BJ (cell line): ENCODE data around the gene RDH16. TPM values are rescaled to one million over a fixed set of nuclear protein-coding genes. Genes with fewer than 3 reads are reported as not detected.
A peak's percentile ranks its signal among the peaks of the same experiment; 100 is the strongest.

Experiments
- CTCF ChIA-PET: fragments of 350-600 bp; formaldehyde crosslinking; extraction: SDS; loops from one replicate; lab custom pipeline; 2021; ENCODE audit warnings: antibody characterized with exemption, inconsistent platforms; lab: Yijun Ruan, JAX
- POLR2A ChIA-PET: fragments of 300-600 bp; sonication (Branson Sonifier 250); formaldehyde crosslinking; extraction: SDS; loops from one replicate; lab custom pipeline; 2021; ENCODE audit warnings: antibody characterized with exemption; lab: Charles Lee
- DNase-seq: peaks from one replicate; pipeline ENCODE4 v3.0.0-alpha.2; 2011; ENCODE audit warnings: low read depth
- H3K27me3 ChIP-seq: 2 replicates; pipeline ENCODE4 v1.6.0; 2011; ENCODE audit warnings: low read length; ENCODE audit not compliant: control insufficient read depth, insufficient read depth
- H3K36me3 ChIP-seq: 2 replicates; pipeline ENCODE4 v1.5.1; 2011; ENCODE audit warnings: low read length; ENCODE audit not compliant: control insufficient read depth, insufficient read depth
- H3K4me3 ChIP-seq: 2 replicates; pipeline ENCODE4 v1.5.1; 2011; ENCODE audit warnings: low read depth, mild to moderate bottlenecking, control low read depth, low read length
- CTCF ChIP-seq: IDR thresholded peaks from 2 replicates; pipeline ENCODE4 v1.5.1; 2011; ENCODE audit warnings: low read depth, mild to moderate bottlenecking, control low read depth, inconsistent platforms, low read length, moderate library complexity; ENCODE audit not compliant: insufficient read depth
- polyA plus RNA-seq: library from polyadenylated mRNA; depleted of rRNA; stranded (reverse); fragments of >200 nt; gene quantifications from 2 replicates; pipeline ENCODE4 v1.2.3, GENCODE V29; 2011

RDH16 gene
- polyA plus RNA-seq, 1 experiment = 0.07 TPM

- DNase-seq = no peak
- Histone ChIP-seq H3K27me3 (no peaks in the 10 kb centered on the region), H3K36me3 (no peaks in the 10 kb centered on the region), H3K4me3 (no peak overlapping the region)
- POLR2A ChIA-PET = no interaction called here
- CTCF ChIA-PET = interaction anchor here (0.7 to 4.4 kb wide), 2 partner anchors 11 to 47 kb away, joined by 3 to 17 read pairs; partner anchors contain the start of gene ZBTB39
- no peak for TF ChIP-seq CTCF
These were observed 35.9 kb upstream of the RDH16 start for GRCh38 chr12:56993346-56993745.

- POLR2A ChIA-PET = no interaction called here
- no peaks in the 10 kb centered on the region for H3K27me3 ChIP-seq
- H3K4me3 ChIP-seq = no peak overlapping the region
- CTCF ChIA-PET = interaction anchor here (1.4 to 4.4 kb wide), 5 partner anchors 10 to 234 kb away, joined by 6 to 17 read pairs (median 11); partner anchors contain the start of genes HSD17B6 and ZBTB39
- no peaks in the 10 kb centered on the region for H3K36me3 ChIP-seq
- no peak for TF ChIP-seq CTCF
- no peak for DNase-seq
These were observed 34.2 kb upstream of the RDH16 start for GRCh38 chr12:56991319-56992246.

DNA sequence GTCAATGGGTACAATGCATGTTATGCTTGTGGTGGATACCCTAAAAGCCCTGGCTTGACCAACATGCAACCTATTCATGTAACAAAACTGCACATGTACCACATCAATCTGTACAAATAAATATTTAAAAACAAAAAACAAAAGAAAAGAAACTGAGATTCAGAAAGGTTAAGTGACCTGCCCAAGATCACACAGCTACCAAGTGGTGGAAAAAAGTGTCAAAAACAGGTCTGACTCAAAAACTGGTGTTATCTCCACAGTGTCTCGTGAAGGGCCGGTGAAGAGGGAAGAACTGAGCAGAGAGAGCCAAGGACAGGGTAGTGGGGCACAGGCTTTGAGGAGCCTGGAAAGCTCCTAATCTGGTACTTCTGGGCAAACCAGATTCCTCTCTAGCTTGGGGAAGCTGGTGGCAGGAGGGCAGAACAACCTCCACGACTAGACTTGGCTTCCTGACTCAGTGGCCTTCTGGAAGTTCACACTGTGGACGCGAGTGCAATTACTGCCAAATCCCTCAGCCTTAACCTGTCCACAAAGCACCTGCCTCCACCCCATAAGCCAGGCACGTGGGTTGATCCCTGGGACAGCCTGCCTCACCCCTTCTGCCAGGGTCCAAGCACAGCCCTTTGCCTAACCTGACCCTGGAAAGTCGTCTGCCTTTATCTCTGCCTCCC is 33.4 kb upstream of the RDH16 start:
- Histone ChIP-seq H3K4me3 (no peak overlapping the region), H3K27me3 (no peaks in the 10 kb centered on the region), H3K36me3 (no peaks in the 10 kb centered on the region)
- ChIA-PET CTCF (interaction anchor here (1.4 to 4.4 kb wide), 5 partner anchors 11 to 233 kb away, joined by 6 to 17 read pairs (median 11); partner anchors contain the start of genes HSD17B6 and ZBTB39), POLR2A (no interaction called here)
- no peak for TF ChIP-seq CTCF
- no peak for DNase-seq

- ChIA-PET CTCF (interaction anchor here (2.0 to 4.9 kb wide), 4 partner anchors 9 to 227 kb away, joined by 11 to 56 read pairs (median 14); partner anchors contain the start of genes HSD17B6 and ZBTB39), POLR2A (no interaction called here)
- H3K4me3 ChIP-seq = no peak overlapping the region
- no peaks in the 10 kb centered on the region for H3K36me3 ChIP-seq
- H3K27me3 ChIP-seq = no peaks in the 10 kb centered on the region
- TF ChIP-seq CTCF = no peak
- DNase-seq = peak; percentile 9
These were observed 32.6 kb upstream of the RDH16 start for GRCh38 chr12:56989861-56990610.
